Peyer's patch (tissue), 4 donors: ENCODE results near the gene PAGE4. TPM values are rescaled to one million over a fixed set of nuclear protein-coding genes. Genes with fewer than 3 reads are reported as not detected.

Experiments used
- DNase-seq, 3 donors: peaks; one replicate each; pipeline ENCODE4 v3.0.0-alpha.2; 2017 to 2019
- H3K27ac ChIP-seq, 4 donors: fragments of 200-600 bp; sonication (generic); one replicate each; pipeline ENCODE4 v1.5.1; 2016 to 2019
- H3K27me3 ChIP-seq, 2 donors: fragments of 200-600 bp; sonication (generic); one replicate each; pipeline ENCODE4 v1.5.1; 2019
- H3K36me3 ChIP-seq, 3 donors: fragments of 200-600 bp; sonication (generic); one replicate each; pipeline ENCODE4 v1.5.1; 2016 to 2019
- H3K4me1 ChIP-seq, 4 donors: fragments of 200-600 bp; sonication (generic); one replicate each; pipeline ENCODE4 v1.5.1; 2016 to 2019
- H3K4me3 ChIP-seq, 4 donors: fragments of 200-600 bp; sonication (generic); 1 replicate in 3 of 4; 2 replicates in 1 of 4; pipeline ENCODE4 v1.5.1; 2016 to 2019; ENCODE audit warnings: mild to moderate bottlenecking in 1 of 4
- H3K9me3 ChIP-seq, 4 donors: fragments of 200-600 bp; sonication (generic); one replicate each; pipeline ENCODE4 v1.5.1; 2016 to 2019; ENCODE audit warnings: mild to moderate bottlenecking in 1 of 4
- CTCF ChIP-seq, 6 experiments: fragments of 450-650 bp in 4 of 6; fragments of 200-600 bp in 2 of 6; sonication (generic) in 1 of 6; IDR thresholded peaks; one replicate each; pipeline ENCODE4 v1.5.1; 2017 to 2019; ENCODE audit warnings: antibody characterized with exemption in 6 of 6, mild to moderate bottlenecking in 3 of 6, moderate library complexity in 1 of 6
- POLR2A ChIP-seq, 2 donors: fragments of 450-650 bp; IDR thresholded peaks; one replicate each; pipeline ENCODE4 v1.5.1; 2017; ENCODE audit warnings: antibody characterized with exemption in 2 of 2, mild to moderate bottlenecking in 2 of 2, moderate library complexity in 2 of 2
- total RNA-seq, 4 donors: library from RNA; depleted of rRNA; stranded (reverse); fragments of >200 nt; gene quantifications; one replicate each; pipeline ENCODE4 v1.1.0, GENCODE V29; 2016

Gene PAGE4
- total RNA-seq, 4 donors from 2014 or later: not detected

DNA sequence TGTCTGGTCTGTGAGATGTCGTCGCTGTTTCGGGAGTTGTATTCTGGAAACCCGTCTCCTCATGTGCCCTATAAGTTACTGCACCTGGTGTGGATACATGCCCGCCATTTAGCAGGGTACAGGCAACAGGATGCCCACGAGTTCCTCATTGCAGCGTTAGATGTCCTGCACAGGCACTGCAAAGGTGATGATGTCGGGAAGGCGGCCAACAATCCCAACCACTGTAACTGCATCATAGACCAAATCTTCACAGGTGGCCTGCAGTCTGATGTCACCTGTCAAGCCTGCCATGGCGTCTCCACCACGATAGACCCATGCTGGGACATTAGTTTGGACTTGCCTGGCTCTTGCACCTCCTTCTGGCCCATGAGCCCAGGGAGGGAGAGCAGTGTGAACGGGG, 51.6 kb downstream of the PAGE4 start:
- TF ChIP-seq CTCF (IDR thresholded peaks at IDR 0.05) (no peak), POLR2A (IDR thresholded peaks at IDR 0.05) (no peak)
- H3K4me3 ChIP-seq: no peak overlapping the region
- no peak for DNase-seq
- H3K27ac ChIP-seq: no peak overlapping the region
- no peaks in the 10 kb centered on the region for H3K9me3 ChIP-seq
- no peaks in the 10 kb centered on the region for H3K4me1 ChIP-seq
- H3K27me3 ChIP-seq: no peaks in the 10 kb centered on the region
- H3K36me3 ChIP-seq: no peaks in the 10 kb centered on the region

Other genes starting within 250 kb of the PAGE4 start
- gene GAGE12H, start 249.4 kb upstream of the PAGE4 start, total RNA-seq: not detected
- not detected for gene GAGE2A, start 239.8 kb upstream of the PAGE4 start, total RNA-seq
- gene GAGE1, start 230.3 kb upstream of the PAGE4 start, total RNA-seq: not detected
- not detected for gene PAGE1, start 133.3 kb upstream of the PAGE4 start, total RNA-seq
- gene USP27X, start 50.2 kb downstream of the PAGE4 start, total RNA-seq: 1 to 10 TPM; 1.2 to 2.5 (median 2.2) TPM
- gene CLCN5, start 93.3 kb downstream of the PAGE4 start, total RNA-seq: 10 to 100 TPM in 3 of 4 donors, 1 to 10 TPM in 1; 2.5 to 20.3 (median 17.2) TPM